ENCODE data around the gene CHMP5. TPM values are rescaled to one million over a fixed set of nuclear protein-coding genes. Genes with fewer than 3 reads are reported as not detected.
A peak's percentile ranks its signal among the peaks of the same experiment; 100 is the strongest.

CHMP5 gene
- total RNA-seq, 1 donor, result 11.8 TPM

DNA sequence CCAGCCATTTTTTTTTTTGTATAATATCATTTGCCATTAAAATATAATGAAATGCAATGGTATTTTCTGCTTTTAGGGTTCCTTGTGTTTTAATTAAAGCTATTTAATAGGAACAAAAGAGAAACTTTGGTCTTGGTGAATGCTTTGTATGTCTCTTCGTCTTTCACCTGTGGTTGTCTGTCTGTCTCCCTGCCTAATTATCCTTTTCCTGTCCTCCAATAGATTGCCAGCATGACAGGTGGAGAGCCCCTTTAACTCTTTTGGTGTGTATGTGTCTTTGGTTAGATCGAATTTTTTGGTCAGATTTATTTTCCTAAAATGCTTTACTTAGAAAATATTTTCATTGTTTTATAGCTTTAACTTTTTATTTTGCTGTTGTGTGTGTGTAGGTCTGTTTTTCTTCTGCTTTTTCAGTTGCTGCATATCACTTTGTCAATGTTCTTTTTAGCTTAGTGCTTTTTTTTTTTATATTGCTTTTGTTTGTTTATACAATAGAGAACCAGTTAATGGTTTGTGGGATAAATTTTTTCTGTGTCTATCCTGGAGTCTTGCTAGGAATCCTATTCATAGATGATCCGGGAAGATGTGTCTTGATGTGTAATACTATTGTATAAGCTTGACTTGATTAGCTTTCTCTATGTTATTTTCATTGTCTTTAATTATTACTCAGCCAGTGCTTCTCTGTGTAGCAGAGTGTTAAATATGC is 8.6 kb downstream of the CHMP5 start:
- no peak for DNase-seq (ENCODE audit: low read depth in 2 of 3, low spot score in 2 of 3)

DNA sequence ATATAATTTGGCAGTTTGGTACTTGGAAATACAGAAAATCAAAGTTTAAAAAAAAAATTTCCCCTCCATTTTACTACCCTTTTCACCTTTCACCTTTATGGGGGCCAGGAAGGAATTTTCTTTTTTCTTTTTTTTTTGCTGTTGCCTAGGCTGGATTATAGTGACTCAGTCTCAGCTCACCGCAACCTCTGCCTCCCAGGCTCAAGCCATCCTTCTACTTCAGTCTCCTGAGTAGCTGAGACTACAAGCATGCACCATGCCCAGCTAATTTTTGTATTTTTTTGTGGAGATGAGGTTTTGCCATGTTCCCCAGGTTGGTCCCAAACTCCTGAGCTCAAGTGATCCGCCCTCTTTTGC is 9.1 kb downstream of the CHMP5 start:
- DNase-seq (ENCODE audit: low read depth in 2 of 3, low spot score in 2 of 3), result no peak

DNA sequence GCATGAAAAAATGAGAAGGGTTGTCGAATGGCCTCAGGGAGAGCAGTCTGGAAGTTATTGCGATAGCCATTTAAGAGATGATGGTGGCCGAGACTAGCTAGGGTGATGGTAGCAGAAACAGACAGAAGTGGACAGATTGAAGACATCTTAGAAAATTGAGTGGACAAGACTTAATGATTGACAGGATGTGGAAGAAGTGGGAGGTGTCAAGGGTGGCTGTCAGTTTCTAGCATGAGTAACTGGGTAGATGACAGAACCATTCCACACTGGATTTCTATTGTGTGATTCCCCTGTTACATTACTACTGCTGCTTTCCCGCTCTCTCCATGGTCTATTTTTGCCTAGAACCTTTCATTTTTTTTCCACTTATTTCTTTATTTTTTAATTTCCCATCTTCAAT is 12.6 kb downstream of the CHMP5 start:
- DNase-seq (ENCODE audit: low read depth in 2 of 3, low spot score in 2 of 3), result no peak

DNA sequence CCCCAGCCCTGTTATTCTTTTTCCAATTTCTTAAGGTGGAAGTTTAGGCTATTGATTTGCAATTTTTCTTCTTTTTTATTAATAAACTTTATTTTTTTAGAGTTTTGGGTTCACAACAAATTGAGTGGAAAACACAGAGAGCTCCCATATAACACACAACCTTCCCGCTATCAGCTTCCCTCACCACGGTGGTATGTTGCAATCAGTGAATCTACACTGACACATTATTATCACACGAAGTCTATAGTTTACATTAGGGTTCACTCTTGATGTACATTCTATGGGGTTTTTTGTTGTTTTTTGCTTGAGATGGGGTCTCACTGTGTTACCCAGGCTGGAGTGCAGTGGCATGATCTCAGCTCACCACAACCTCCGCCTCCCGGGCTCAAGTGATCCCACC is 20.7 kb downstream of the CHMP5 start:
- no peak for DNase-seq (ENCODE audit: low read depth in 2 of 3, low spot score in 2 of 3)

DNA sequence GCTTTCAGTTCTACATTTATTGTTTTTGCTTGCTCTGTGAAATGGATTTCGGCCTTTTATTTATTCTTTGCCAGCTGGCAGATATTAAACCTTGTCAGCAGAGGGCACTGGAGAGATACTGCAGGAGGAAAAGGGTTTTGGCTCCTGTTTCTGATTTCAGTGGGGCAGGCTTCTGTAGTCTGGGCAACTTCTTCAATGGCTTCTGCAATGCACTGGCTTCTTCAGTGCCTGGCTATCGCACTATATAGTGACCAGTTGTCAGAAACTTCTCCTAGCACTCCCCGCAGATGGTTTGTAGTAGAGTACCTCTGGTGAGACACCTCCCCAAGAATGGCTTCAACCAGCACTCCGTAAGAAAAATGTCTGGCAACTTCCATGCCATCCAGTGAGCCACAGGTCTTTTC is 22.2 kb downstream of the CHMP5 start:
- peak; percentile 41 to 89 (median 74) for DNase-seq (ENCODE audit: low read depth in 2 of 3, low spot score in 2 of 3)

DNA sequence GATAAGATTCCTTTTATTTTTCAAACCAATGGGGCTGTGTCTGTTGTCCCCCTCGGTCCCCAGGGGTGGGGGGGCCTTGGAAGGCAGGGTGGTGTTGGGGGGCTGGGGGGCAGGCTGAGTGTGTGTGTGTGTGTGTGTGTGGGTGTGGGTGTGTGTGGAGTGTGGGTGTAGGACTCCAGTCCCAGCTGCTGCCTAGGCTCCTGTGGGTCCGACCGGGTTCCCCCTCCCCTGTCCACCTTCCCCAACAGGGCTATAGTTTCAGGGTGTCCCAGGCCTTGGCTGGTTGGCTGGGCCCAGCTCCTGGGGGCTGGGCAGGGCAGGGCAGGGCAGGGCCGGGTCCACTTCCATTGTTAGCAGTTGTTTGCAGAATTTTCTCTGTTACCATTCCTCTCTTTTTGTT is 23.4 kb downstream of the CHMP5 start:
- no peak for DNase-seq (ENCODE audit: low read depth in 2 of 3, low spot score in 2 of 3)

DNA sequence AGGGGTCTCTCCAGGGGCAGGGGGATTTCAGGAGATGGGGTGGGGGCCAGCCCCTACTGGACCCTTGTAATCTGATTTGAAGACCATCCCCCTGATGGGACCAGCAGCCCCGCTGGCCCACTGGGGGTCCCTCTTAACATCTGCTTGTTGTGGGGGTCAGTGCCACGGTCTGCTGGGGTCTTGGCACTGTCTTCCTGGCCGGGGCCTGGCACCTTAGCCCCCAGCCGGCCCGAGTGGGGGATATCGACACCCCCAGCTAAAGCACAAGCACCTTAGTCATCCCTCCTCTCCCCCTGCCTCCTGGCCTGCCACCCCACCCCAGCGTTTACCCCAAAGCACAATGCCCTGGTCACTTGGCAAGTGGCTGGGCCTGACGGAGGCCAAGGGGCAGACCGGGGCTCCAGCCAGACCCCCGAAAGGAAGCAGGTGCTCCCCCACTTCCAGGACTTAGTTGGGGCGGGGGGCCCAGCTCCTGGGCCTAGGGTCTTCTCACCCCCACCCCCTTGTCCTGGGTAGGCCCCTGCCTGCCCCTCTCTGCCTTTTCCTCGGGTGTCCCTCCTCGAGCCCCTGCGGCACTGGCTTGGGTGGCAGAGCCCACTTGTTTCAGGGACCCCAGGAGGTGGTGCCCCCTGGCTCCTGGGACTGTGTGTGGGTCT is 24.1 kb downstream of the CHMP5 start:
- no peak for DNase-seq (ENCODE audit: low read depth in 2 of 3, low spot score in 2 of 3)

DNA sequence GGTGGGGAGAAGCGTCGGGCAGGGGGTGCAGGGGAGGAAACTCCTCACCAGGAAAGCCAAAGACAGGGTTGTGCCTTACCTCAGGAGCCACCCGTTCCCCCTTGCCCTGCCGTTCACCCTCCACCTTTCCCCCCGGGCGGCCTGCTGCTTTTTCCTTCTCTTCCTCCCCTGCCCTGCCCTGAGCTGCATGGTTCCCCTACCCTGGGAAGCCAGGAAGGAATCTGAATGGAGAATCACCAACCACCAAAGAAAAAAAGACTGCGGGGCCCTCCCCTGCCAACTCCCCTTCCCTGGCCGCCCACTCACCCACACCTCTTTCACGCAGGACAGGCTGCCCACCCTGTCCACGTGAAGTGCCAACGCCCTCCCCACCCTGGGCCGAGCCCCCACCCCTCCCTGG is 24.6 kb downstream of the CHMP5 start:
- DNase-seq (ENCODE audit: low read depth in 2 of 3, low spot score in 2 of 3), result no peak

DNA sequence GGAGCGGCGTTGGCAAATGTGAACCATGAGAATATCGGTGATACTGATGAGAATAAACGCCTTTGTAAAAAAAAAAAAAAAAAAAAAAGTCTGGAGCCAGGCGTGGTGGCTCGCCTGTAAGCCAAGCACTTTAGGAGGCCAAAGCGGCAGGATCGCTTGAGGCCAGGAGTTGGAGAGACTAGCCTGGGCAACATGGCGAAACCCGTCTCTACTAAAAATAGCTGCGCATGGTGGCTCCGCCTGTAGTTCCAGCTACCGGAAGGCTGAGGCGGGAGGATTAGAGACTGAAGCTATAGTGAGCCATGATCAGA is 25.0 kb downstream of the CHMP5 start:
- DNase-seq (ENCODE audit: low read depth in 2 of 3, low spot score in 2 of 3), result no peak

DNA sequence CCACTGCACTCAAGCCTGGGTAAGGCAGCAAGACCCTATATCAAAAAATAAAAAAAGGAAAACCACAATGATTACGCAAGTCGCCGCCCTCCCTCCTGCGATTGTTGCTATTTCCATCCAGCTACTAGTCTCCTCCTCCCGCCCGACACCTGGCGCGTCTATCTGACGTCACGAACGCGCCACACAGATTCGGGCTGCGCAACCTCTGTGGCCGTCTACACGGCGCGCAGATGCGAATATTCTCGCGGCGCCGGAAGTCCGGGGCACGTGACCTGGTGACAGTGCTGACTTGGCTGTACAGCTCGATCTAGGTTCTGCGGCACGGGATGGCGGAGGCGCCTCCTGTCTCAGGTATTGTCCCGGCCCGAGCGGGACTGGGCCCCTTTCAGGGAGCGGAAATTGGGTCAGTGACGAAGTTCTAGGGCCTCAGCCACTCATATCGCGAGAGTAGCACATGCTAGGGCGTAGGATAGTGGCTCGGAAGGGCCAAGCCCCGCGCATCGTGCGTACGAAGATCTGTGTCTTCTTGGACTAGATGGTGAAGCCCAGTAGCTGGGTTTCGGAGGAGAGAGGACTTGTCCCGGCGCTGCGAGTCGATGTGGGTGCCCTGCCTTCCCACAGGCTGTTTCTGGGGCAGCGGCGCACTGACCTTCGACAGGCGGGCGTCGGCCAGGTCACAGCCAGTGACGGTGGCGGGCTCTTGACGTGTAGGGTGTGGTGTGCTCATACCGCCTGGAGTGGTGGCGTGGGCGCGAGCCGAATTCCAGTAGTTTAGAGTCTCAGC is 25.6 kb downstream of the CHMP5 start, which contains the start of gene NFX1:
NFX1 (plus strand) TSS at position 270 of the 784 bp plus-strand sequence; CDS start at position 327, 57 bp downstream.
- DNase-seq (ENCODE audit: low read depth in 2 of 3, low spot score in 2 of 3), result peak; percentile 100

DNA sequence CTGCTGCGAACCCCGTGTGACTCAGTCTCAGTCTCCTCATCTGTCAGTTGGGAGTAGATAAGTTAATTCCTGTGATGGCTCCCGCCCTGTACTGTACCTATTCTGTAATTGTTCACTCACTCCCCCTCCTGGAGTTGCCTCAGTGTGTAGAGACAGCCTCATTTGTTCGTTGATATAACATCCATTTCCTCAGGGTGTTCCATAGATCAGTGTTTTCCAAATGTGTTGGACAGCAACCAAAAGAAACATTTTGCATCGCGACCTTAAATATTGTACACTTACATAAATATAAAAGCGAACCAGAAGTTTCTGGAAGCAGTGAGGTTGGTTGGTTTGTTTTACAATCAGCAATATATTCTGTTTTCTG is 26.2 kb downstream of the CHMP5 start:
- DNase-seq (ENCODE audit: low read depth in 2 of 3, low spot score in 2 of 3), result no peak

DNA sequence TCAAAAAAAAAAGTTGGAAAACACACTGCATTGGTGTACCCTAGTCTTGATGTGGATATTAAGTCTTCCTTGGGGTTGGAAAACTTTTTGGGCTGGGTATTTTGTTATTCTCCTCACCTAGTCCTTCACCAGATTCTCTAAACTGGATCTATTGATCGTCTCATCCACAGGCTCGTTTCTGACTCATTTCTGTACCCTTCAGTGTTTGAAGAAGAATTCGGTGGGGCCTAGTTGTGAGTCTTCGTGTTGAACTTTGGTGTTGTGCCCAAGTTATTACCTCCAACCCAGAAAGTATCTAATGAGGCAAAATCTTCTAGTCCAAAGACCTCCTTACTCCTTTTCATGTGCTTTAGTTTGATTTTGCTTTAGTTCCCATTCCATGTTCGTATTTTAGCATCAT is 27.1 kb downstream of the CHMP5 start:
- DNase-seq (ENCODE audit: low read depth in 2 of 3, low spot score in 2 of 3), result no peak

DNA sequence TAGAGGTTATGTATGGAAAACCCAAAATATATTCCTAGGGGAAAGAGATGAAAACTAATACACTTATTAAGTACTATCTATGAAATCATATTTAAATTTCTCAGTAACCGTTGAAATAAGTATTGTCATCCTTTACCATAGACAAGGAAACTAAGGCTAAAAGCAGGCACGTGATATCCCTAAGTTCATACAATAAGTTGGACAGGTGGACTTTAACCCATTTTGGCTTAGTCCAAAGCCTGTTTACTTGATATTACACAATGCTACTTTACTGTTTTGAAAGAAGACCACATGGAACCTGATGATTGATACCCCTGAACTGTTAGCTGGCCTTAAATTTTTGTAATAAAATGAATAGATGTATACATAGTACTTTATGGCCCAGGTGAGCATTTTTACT is 28.9 kb downstream of the CHMP5 start:
- DNase-seq (ENCODE audit: low read depth in 2 of 3, low spot score in 2 of 3), result no peak

DNA sequence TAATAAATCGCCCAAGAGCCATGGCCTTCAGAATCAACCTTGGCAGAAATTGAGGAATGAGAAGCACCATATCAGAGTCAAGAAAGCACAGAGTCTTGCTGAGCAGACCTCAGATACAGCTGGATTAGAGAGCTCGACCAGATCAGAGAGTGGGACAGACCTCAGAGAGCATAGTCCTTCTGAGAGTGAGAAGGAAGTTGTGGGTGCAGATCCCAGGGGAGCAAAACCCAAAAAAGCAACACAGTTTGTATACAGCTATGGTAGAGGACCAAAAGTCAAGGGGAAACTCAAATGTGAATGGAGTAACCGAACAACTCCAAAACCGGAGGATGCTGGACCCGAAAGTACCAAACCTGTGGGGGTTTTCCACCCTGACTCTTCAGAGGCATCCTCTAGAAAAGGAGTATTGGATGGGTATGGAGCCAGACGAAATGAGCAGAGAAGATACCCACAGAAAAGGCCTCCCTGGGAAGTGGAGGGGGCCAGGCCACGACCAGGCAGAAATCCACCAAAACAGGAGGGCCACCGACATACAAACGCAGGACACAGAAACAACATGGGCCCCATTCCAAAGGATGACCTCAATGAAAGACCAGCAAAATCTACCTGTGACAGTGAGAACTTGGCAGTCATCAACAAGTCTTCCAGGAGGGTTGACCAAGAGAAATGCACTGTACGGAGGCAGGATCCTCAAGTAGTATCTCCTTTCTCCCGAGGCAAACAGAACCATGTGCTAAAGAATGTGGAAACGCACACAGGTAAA is 30.0 kb downstream of the CHMP5 start:
- DNase-seq (ENCODE audit: low read depth in 2 of 3, low spot score in 2 of 3), result no peak

DNA sequence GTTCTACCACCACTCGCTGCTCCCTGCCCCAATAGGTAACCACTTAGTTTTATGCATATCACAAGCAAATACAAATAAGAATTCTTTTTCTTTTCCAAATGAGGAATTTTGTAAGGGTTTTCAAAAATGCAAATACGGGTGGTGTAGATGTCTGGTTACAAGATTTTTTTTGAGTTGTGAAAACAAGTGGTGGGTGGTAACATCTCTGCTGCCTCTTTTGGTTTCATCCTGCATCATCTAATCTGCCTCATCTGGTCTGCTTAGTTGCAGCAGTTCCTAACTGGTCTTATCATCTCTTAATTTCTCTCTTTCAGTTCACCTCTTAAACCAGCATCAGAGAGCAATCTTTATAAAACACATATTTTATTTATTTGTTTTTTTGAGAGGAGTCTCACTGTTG is 30.7 kb downstream of the CHMP5 start:
- DNase-seq (ENCODE audit: low read depth in 2 of 3, low spot score in 2 of 3), result no peak

DNA sequence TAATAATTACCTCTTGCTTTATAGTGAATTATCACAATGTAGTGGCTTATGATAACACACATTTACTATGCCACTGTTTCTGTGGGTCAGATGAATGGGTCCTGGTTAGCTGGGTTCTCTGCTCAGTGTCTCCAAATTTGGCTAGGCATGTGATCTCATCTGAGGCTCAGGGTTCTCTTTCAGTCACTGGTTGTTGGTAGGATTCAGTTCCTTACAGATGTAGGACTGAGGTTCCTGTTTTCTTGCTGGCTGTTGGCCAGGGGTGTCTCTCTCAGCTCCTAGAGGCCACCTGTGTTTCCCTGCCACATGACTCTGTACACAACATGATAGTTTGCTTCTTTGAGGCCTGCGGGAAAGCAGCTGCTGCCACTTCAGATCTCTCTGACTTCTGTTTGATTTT is 32.6 kb downstream of the CHMP5 start:
- peak in 2 of 3 donors; percentile 90 to 97 for DNase-seq (ENCODE audit: low read depth in 2 of 3, low spot score in 2 of 3)

DNA sequence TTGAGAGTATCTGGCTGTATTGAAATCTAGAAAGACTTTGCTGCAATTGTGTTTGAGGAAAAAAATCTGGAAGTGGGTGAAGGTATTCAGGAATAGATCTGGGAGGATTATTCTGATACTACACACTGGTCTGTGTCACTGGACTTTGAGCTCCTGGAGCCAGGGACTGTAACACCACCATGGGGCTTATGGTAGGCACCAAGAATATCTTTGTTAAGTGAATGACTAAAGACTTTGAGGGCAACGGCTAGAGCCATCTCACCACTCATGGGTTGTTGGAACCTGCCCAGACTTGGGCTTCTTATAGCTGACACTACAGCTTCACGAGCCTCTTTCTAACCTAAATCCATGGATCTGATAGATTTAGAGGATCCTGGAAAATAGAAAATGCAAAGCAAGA is 35.7 kb downstream of the CHMP5 start:
- DNase-seq (ENCODE audit: low read depth in 2 of 3, low spot score in 2 of 3), result no peak

DNA sequence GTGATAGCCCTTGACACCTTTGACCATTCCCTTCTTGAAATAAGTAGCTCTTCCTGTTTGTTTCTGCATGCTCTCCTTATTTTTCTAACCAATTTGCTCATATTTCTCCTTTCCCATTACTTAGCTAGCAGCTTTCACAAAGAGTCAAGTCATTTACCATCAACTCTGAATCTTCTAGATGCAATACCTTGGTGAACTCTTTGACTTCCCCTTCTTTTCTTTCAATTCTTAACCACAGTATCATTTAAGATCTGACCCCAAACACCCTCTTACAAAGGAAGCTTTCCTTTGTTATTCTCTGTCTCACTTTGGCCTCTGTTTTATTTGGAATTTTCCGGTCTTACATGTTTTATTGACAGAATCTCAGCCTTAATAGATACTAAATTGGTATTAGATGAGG is 39.5 kb downstream of the CHMP5 start:
- peak in 1 of 3 donors; percentile 30 for DNase-seq (ENCODE audit: low read depth in 2 of 3, low spot score in 2 of 3)

DNA sequence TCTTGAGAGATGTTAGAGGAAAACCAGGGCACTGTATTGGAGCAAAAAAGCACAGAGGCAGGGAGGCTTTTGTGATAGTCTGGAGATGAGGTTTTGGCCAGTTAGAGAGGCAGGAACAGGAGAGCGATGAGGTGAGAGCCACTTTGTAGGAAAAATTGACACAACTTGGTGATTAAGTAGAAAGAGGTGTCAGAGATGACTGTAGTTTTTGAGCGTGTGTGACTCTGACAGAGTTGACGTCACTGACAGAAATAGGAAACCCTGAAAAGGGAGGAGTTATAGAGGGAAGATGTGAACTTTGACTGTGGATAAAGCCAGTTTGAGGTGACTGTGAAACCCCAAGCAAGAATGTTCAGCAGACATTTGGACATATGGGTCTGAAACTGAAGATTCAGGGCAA is 41.2 kb downstream of the CHMP5 start:
- no peak for DNase-seq (ENCODE audit: low read depth in 2 of 3, low spot score in 2 of 3)

DNA sequence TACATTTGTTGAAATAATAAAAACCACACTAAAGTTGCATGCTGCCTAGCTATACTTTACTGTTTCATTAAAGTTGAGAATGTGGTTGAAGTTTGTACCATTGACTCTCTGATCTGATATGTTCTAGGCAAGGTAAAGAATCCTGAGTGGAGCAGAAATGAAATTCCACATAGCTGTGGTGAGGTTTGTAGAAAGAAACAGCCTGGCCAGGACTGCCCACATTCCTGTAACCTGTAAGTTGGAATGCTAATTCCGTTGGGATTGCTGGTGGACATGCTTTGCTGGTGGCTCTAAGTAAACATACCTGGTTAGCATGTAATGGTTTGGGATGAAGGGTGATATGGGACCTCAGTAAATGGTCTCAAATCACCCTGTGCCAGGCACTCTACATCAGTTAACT is 42.2 kb downstream of the CHMP5 start:
- no peak for DNase-seq (ENCODE audit: low read depth in 2 of 3, low spot score in 2 of 3)

DNA sequence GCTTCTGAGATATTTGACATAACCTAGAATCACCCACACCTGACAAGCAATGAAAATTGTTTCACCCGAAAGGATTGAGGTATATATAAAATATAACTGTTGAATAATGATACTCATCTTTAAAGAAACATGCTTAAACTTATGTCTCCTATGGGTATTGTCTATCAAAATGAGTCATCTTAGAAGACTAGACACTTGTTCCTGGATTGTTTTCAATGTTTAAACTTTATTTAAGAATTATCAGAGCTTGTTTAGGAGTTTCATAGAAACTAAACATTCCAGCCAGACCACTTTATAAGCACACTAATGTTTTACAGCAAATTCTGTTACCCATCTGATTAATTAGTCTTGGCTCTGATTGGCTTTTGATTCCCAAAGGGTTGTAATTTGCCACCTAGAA is 45.1 kb downstream of the CHMP5 start:
- DNase-seq (ENCODE audit: low read depth in 2 of 3, low spot score in 2 of 3), result no peak

Measured in hematopoietic multipotent progenitor cell (in vitro differentiated cells).